ENCODE data around the gene FOXC2.

DNA sequence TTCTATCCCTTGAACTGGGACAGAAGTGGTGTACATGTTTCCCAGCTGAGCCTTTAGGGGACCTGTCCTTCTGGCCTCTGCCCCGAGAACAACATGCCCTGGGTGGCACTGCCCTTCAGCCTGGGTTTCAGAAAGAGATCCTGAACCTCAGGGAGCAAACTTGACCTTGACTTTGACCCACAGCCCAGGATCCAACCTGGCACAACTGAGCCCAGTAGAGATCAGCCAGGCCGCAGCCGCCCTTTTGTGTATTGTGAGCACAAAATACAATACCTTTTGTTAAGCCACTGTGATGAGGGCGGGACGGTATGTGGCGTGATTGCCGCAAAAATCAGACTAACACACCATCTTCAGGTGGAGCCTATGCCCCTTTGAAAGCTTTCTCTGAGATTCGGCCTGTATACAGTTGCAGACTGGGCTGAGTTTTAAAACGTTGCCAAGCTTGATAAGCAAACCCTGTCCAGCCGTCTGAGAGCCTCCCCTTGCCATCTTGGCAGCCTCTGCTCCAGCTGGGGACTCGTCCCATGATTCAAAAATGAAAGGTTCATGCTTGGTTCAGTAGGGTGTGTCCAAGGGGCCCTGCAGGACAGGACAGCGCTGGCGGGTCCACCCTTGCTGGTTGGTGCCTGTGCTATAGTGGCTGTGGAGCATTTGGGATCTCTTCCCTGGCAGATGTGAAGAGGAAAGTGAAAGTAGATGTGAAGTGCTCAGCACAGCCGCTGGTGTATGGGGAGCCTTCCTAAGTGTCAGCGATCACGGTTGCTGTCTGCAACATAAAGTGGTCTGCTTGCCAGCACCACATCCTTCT, 52.0 kb downstream of the FOXC2 start:
- TF ChIP-seq EZH2 (IDR thresholded peaks at IDR 0.05; ENCODE audit: low read length, missing control alignments), result no peak
- TF ChIP-seq, protein P1, sequence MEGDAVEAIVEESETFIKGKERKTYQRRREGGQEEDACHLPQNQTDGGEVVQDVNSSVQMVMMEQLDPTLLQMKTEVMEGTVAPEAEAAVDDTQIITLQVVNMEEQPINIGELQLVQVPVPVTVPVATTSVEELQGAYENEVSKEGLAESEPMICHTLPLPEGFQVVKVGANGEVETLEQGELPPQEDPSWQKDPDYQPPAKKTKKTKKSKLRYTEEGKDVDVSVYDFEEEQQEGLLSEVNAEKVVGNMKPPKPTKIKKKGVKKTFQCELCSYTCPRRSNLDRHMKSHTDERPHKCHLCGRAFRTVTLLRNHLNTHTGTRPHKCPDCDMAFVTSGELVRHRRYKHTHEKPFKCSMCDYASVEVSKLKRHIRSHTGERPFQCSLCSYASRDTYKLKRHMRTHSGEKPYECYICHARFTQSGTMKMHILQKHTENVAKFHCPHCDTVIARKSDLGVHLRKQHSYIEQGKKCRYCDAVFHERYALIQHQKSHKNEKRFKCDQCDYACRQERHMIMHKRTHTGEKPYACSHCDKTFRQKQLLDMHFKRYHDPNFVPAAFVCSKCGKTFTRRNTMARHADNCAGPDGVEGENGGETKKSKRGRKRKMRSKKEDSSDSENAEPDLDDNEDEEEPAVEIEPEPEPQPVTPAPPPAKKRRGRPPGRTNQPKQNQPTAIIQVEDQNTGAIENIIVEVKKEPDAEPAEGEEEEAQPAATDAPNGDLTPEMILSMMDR (conservative IDR thresholded peaks at IDR 0.05 in 1 of 2, IDR thresholded peaks at IDR 0.05 in 1 of 2; ENCODE audit: low read depth in 1 of 2, low read length in 2 of 2), result peak in 1 of 2 donors; percentile 0
